ENCODE results near the gene RFPL2.
"Not testable (repeated sequence)": the region's sequence is repeated elsewhere in the genome, so short reads cannot be mapped to it uniquely, and the experiment has no call there.

- TF ChIP-seq, protein P1, sequence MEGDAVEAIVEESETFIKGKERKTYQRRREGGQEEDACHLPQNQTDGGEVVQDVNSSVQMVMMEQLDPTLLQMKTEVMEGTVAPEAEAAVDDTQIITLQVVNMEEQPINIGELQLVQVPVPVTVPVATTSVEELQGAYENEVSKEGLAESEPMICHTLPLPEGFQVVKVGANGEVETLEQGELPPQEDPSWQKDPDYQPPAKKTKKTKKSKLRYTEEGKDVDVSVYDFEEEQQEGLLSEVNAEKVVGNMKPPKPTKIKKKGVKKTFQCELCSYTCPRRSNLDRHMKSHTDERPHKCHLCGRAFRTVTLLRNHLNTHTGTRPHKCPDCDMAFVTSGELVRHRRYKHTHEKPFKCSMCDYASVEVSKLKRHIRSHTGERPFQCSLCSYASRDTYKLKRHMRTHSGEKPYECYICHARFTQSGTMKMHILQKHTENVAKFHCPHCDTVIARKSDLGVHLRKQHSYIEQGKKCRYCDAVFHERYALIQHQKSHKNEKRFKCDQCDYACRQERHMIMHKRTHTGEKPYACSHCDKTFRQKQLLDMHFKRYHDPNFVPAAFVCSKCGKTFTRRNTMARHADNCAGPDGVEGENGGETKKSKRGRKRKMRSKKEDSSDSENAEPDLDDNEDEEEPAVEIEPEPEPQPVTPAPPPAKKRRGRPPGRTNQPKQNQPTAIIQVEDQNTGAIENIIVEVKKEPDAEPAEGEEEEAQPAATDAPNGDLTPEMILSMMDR (IDR thresholded peaks at IDR 0.05 in 8 of 11, conservative IDR thresholded peaks at IDR 0.05 in 3 of 11) = not testable (repeated sequence)
- not testable (repeated sequence) for TF ChIP-seq POLR2A, POLR2AphosphoS5 (IDR thresholded peaks at IDR 0.05)
Measured at GRCh38 chr22:32147128-32147527, 57.7 kb downstream of the RFPL2 start.
